ENCODE data around the gene ATF7.
A peak's percentile ranks its signal among the peaks of the same experiment; 100 is the strongest.
"Not testable (repeated sequence)": the region's sequence is repeated elsewhere in the genome, so short reads cannot be mapped to it uniquely, and the experiment has no call there.

ATF7 gene

DNA sequence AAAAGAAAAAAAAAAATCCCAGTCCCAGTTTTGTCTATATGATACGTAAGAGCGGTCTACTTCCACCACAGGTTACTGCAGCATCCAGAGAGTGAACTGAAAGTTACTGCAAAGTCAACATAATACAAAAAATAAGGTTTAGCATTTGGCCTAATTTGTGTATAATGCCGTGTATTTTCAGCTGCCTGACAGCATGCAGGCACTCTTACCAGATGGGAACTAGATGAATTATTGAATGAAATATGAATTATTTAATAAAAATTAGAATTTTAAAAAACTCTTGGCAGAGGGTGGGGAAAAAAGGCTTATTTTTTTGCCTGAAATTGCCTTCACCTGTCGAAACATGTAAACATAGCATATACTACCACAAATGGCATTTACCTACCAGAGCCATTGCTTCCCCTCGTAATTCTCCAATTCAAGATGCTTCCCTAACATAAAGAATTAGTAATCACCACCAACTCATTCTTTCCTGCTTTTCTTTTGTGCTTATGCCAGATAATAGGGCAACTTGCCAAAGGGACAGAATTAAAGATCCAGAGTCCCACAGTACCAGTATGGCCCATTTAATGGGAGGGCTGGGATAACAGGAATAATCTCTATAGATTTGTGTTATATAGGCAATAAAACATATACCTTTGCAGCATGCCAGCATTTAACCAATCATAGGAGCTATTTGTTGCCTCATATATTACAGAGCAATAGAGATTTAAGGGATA lies 31.1 kb downstream of the ATF7 start:
- no peak for DNase-seq

DNA sequence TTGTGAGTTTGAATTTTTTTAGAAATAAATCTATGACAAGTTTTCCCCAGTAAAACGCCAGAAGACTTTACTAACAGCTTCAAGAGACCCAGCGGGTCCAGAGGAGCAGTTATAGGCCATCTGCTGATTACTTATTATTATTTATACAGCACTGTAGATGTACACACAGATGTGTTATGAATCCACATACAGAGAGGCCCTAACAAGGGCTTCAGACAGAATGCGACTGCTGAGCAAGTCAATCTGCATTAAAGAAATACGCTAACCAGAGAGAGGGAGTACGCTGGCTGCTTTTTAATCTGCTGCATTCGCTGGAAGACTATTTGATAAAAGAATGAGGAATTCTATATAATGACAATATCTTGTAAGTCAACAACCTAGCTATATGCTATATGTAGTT lies 32.5 kb downstream of the ATF7 start:
- no peak for DNase-seq

DNA sequence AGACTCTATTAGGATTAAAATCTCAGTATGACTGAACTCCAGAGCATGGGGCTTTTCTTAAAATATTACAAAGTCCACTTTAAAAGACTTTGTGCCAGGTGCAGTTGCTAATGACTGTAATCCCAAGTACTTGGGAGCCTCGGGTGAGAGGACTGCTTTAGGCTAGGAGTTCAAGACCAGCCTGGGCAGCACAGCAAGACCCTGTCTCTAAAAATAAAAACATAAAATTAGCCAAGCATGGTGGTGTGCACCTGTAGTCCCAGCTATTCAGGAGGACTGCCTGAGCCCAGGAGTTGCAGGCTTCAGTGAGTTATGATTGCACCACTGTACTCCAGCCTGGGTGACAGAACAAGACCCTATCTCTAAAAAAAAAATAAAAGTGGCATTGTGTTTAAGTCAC lies 33.2 kb downstream of the ATF7 start:
- DNase-seq: no peak

DNA sequence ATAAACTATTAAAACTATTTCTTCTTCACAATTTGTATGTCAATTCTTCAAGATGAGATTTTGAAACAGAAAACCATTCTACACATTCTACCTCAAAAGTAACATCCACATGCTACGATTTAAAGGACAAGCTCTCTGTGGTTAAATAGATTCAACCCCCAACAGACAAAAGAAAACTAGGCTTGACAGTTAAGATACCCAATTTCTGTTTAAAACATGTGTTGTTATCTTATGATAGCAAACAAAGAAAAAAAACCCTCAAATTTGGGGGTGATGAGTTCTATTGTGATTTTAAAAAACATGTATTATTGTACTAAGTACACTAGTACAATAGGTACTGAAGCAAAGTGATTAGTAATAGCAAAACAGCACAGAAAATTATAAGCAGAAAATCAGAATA lies 33.8 kb downstream of the ATF7 start:
- no peak for DNase-seq

DNA sequence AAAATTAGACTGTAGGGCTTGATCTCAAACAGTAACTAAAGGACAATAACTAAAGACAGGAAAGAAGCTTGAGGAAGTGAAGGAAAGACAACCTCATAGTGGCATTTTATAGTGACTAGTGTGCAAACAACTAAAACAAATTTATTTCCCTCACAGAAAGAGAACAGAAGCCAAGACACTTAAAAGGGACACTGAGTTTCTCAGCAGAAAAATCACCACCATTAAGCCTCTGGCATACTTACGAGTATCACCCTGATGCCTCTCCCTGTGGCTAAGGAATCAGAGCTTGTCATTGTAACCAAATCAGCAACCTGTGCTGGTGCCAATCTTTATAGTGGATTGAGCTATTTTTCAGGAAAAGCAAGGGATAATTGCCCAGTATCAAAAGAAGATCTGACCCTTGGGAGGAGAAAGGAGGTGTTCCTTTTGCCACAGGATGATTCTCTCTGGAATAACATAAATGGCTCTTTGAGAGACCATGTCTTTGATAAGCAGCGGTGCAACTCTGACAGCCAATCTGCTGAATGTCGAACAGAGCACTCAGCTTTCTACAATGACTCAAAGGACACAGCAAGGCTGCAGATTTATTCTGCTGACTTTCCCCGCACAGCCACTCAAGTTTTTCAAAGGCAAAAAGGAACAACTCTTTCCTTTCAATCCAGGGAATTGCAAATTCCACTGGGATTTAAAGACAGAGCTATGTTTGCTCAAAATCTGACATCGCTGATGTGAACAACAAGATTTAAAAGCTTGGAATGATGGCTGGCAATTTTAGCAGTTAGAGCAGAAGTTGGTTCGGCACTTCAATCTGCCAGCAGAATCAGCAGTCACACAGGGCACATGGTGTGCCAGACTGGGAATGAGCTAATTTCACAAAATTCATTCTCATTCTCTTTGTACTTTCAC lies 34.6 kb downstream of the ATF7 start:
- no peak for DNase-seq

DNA sequence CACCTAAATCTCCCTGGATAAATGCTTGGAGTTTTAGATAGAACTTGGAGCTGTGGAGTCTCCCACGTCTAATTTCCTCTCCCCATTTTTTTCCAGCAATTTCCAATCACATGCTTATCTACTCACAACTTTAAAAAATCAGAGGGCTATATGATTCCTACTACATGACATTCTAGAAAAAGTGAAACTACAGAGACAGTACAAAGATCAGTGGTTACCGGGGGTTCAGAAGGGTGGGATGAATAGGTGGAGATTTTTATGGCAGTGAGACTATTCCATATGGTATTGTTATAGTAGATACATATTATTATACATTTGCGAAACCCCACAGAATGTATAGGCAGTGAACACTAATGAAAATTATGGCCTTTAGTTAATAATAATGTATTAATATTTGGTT lies 35.5 kb downstream of the ATF7 start:
- no peak for DNase-seq

DNA sequence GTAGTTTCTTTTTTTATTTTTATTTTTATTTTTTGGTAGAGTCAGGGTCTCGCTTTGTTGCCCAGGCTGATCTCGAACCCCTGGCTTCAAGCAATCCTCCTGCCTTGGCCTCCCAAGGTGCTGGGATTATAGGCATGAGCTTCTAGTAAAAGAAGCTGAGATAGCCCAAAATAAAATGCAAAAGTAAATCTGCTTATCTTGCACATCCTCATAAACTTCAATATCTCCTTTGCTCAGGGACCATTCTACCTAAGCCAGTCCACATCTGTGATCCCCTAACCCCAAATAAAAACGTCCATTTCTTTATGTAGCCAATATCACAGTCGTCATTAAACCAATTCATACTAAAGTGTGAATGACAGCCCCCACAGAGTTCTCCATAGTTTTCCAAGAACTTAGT lies 36.3 kb downstream of the ATF7 start:
- no peak for DNase-seq

DNA sequence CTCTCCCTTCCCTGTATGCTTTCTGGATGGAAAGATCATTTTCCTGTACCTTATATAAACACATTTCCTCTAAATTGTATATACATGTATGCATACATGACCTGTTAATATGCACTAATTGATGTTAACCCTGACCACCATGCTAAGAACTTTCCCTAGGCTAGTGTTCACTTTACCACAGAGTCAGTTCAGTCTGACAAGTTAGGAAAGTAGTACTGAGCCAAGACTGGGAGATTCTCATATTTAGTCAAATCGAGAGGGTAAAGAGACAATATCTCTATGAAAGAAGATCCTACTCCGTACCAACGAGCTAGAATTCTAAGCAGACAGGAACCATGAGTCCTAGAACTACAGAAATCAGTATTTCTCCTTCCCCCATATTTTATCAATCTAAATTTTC lies 36.8 kb downstream of the ATF7 start:
- no peak for DNase-seq

DNA sequence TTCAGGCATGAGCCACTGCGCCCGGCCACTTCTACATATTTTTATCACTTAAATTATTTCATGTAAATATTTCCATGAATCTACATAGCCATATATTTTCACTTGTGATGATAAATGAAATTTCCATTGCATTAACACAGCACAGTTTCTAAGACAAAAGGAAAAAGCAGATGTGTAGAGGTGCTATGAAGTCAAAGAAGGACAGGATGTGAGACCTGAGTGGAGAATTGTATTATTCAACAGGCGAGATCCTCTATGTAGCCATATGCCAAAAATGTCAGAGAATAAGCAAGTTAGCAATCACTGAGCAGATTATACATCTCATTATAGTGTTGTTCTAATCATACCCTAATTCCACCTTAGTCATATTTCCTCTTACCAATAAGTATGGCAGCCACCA lies 38.1 kb downstream of the ATF7 start:
- DNase-seq: no peak

DNA sequence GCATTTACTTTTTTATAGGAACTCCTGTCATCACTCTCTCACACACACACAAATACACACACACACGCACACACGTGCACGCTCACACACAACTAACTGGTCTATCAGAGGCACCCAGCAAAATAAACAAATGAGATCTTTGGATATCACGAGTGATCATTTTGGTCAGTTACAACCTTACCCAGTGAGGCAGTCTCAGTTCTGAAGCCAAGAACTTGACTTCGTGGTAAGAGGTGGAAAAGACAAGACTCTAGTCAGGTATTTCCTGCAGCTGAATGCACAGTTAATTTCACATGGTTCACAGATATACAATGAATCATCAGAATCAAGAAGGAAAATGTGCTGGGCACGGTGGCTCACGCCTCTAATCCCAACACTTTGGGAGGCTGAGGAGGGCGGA lies 39.4 kb downstream of the ATF7 start:
- no peak for DNase-seq

DNA sequence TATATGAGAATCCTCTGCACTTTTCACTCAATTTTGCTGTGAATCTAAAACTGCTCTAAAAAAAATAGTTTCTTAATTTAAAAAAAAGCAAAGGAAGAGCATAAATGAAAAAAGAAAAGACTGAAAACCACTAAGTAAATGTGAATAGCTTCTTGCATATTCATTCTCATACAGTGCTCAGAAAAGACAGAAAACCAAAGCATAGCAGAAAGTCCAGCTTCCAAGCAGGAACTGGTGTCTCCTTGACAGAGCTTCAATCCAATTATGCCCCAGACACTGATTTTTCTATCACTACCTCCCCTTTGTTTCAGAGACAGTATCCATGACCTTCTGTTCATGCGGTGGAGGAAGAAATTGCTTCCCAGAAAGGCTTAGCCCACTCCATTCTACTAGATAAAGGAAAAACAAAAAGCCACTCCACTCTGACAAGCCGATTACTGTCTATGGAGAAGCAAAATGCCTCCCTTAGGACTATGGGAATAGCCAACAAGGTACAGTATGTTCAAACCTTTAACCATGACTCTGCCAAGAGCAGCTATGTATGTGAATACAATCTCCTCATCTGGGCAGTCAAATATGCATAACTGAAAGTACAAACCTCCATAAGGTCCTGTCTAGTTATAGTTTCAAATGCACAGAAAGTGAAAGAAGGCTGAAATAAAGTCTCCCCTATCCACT lies 40.6 kb downstream of the ATF7 start:
- DNase-seq: no peak

DNA sequence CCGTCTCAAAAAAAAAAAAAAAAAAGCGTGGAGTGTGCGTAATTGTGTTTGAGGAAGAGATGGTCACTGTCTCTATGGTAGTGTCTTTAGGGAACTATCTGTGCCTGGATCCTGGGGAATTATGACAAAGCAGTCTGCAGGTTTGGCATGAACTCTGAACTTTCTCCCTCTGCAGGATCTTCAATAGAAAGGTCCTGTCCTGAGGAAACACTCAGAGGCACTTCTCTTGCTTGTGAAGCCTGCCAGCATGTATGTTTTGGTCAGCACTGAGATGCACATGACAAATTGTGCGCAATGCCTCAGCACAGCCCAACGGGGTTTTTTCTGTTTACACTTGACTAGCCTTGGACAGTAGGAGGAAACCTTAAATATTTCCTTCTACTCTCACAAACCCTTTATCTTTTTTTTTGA lies 46.6 kb downstream of the ATF7 start:
- no peak for DNase-seq

DNA sequence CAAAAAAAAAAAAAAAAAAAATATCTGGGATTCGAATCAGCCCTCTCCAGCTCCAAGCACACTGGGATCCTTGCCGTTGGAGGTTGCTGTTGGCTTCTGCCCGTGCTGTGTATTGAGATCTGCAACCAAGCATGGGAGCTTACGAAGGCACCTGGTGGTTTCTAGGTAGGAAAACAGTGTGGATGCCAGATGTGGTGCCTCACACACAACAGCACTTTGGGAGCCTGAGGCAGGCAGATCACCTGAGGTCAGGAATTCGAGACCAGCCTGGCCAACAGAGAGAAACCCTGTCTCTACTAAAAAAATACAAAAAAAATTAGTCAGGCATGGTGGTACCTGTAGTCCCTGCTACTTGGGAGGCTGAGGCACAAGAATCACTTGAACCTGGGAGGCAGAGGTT lies 47.4 kb downstream of the ATF7 start:
- DNase-seq: no peak

DNA sequence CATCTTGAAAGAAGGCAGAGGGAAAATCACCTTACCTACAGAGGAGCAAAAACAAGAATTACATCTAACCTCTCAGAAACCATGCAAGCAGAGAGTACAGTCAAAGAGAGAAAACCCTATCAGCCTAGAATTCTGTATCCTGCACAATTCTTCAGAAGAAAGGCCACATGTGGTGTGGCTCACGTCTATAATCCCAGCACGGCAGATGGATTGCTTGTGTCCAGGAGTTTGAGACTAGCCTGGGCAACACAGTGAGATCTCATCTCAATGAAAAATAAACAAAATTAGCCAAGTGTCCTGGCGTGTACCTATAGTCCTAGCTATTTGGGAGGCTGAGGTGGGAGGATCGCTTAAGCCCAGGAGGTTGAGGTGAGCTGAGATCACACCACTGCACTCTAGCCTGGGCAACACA lies 48.2 kb downstream of the ATF7 start:
- DNase-seq: peak in 1 of 5 donors; percentile 34

DNA sequence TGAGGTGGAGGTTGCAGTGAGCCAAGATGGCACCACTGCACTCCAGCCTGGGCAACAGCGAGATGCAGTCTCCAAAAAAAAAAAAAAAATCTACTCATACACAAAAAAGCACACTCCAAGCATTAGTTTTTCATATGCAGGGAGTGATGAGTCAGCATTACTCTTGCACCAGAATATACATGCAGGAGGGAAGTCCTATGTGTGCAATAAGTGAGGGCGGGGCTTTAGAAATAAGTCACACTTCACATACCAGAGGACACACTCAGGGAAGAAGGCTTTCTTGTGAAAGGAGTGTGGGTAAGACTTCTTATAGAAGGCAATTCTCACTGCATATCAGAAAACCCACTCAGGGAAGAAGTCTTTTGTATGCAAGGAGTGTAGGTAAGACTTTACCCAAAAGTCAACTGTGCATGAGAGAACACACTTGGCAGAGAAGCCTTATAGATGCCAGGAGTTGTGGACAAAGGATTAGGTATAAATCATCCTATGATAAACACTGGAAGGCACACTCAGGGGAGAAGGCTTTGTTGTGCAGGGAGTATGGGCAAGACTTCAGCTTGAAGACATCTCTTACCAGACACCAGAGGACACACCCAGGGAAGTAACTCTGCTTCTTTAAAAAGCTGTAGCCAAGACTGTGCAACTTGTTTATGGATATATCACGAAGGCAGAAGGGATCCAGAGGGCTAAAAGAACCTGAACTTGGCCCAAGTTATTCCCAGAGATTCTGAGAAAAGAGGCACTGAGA lies 50.5 kb downstream of the ATF7 start:
- peak in 1 of 5 donors; percentile 43 for DNase-seq

DNA sequence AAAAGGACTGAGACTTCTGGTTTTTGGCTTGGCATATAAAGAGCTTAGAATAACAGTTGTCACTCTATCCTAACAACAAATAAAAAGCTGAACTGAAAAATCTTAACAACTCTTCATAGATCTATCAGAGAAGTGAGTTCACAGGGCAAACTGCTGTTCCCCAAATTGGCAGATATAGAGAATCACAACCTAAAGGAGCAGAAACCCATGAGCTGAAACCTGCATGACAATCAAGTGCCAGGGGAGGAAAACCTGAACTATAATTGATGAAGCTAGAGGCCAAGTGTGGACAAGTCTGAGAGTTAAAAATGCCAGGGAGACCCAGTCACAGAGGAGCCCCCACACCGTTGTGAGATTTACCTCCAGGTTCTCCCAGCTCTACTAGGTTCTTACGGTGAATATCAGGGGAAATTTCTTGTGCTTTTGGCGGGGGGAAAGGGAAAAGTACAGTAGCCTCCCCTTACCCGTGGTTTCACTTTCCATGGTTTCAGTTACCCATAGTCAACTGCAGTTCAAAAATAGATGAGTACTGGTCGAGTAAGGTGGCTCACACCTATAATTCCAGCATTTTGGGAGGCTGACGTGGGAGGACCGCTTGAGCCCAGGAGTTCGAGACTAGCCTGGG lies 53.9 kb downstream of the ATF7 start:
- DNase-seq: no peak

DNA sequence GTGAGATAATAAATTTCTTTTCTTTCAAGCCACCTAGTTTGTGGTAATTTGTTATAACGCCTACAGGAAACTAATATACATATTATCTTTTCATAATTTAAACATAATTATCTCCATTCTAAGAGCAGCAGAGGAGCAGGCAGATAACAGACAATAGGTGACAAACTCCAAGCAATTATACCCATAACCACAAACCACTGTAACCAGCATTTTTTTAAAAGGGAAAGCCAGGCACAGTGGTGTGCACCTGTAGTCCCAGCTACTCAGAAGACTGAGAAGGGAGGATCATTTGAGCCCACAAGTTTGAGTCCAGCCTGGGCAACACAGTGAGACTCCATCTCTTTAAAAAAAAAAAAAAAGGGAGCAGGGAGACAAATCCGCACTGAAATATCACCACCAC lies 54.9 kb downstream of the ATF7 start:
- DNase-seq: no peak

DNA sequence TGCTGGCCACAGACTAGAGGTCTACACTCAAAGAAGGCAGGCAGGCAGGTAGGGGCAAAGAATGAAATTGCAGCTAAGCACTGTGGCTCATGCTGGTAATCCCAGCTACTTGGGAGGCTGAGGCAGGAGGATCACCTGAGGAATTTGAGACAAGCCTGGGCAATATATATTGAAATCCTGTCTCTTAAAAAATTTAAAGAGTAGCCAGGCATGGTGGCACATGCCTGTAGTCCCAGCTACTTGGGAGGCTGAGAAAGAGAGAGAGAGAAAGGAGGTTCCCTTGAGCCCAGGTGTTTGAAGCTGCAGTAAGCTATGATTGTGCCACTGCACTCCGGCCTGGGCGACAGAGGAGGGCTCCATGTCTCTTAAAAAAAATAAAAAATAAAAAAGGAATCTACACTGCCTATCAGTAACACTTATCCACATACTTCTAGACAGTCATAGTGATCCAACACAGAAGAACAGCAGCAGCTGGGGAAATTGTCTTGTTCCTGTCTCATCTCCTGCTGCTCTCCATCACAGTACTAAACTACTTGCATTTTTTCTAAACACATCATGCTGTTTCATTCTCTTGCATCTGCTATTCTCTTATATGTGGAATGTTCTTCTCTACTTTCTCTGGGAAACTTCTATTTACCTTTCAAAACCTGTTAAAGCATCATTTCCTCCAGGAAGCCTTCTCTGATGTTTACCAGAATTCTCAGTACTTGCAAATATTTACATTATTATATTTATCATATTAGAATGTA lies 57.2 kb downstream of the ATF7 start:
- no peak for DNase-seq

DNA sequence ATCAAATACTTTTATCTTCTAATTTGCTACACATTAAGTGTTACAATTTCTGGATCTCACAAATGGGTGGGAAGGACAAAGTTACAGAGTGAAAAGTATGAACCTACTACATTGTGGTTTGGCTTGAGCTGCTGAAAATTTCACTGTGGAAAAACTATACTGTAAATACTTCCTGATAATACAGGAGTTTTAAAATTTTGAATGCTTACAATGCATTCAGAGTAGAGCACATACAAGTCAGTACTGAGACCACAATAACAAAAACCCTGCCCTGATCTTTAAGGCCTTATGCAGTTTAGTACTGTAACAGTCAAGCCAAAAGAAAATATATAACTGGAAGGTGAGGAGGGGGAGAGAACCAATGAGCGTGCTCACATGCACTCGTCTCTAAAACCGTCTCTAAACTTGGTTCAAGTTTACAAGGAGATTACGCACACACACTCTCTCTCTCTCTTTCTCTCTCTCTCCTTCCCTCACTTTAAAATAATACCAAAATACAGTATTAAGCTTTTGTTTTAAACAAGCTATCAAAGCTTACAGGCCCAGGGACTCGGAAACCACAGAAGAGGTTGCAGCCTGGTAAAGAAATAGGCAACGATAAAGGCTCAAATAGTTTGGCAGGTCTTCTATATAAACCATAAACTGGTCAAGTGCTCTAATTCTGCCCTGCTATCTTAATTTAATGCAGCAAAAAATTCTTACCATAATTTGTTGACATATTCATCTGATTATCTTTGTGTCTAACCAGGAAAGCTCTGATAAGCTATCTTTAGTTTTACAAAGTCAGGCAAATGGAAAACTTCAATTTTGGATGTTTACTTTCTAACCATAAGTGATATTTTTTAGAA lies 58.0 kb downstream of the ATF7 start:
- no peak for DNase-seq

DNA sequence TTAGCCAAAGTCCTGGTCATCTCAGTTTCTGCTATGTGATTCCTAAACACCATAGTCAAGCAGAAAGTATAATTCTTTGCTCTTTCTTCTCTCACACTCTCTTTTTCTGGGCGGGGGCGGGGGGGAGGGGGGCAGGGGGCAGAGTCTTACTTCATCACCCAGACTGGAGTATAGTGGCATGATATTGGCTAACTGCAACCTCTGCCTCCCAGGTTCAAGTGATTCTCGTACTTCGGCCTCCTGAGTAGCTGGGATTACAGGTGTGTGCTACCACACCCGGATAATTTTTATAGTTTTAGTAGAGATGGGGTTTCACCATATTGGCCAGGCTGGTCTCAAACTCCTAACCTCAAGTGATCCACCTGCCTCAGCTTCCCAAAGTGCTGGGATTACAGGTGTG lies 60.8 kb downstream of the ATF7 start:
- not testable (repeated sequence) for DNase-seq

DNA sequence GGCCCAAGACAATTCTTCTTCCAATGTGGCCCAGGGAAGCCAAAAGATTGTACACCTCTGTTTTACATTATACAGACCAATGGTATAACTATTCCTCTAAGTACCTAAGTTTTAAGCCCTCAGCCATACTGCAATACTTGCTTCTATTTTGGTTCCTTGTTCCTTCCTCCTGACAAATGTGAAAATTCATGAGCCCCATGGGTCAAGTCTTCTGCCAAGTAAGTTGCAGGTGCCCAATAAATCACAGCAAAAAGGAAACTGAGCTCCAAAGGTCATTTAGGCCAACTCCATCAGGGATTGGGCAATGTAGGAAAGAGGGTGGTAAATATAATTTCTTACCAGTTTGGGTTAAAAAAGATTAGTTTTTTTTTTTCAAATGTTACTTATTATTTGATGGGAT lies 61.2 kb downstream of the ATF7 start:
- DNase-seq: no peak

All from T-helper 1 cell (primary cell).